Measurements from ENCODE around the gene BTD.

The BTD gene

GRCh38 chr3:15665510-15666150, 64.1 kb downstream of the BTD start:
- no peak for DNase-seq (ENCODE audit: low spot score)

GRCh38 chr3:15666277-15666676, 64.7 kb downstream of the BTD start:
- no peak for DNase-seq (ENCODE audit: low spot score)

- peak; percentile 29 for DNase-seq (ENCODE audit: low spot score)
Measured at GRCh38 chr3:15667484-15667883, 65.9 kb downstream of the BTD start.

GRCh38 chr3:15673536-15673935, 72.0 kb downstream of the BTD start:
- no peak for DNase-seq (ENCODE audit: low spot score)

- DNase-seq (ENCODE audit: low spot score) = peak; percentile 35
Measured at GRCh38 chr3:15676259-15676658, 74.7 kb downstream of the BTD start.

- DNase-seq (ENCODE audit: low spot score) = no peak
Measured at GRCh38 chr3:15679306-15679705, 77.8 kb downstream of the BTD start.

GRCh38 chr3:15681668-15682067, 80.1 kb downstream of the BTD start:
- no peak for DNase-seq (ENCODE audit: low spot score)

GRCh38 chr3:15682561-15683185, 81.1 kb downstream of the BTD start:
- DNase-seq (ENCODE audit: low spot score) = no peak

- DNase-seq (ENCODE audit: low spot score) = no peak
Measured at GRCh38 chr3:15683253-15683652, 81.7 kb downstream of the BTD start.

- peak; percentile 69 for DNase-seq (ENCODE audit: low spot score)
Measured at GRCh38 chr3:15685927-15686326, 84.4 kb downstream of the BTD start.

- no peak for DNase-seq (ENCODE audit: low spot score)
Measured at GRCh38 chr3:15690230-15690629, 88.7 kb downstream of the BTD start.

GRCh38 chr3:15690748-15691147, 89.2 kb downstream of the BTD start:
- no peak for DNase-seq (ENCODE audit: low spot score)

GRCh38 chr3:15693355-15693754, 91.8 kb downstream of the BTD start:
- DNase-seq (ENCODE audit: low spot score) = no peak

GRCh38 chr3:15694628-15695027, 93.1 kb downstream of the BTD start:
- no peak for DNase-seq (ENCODE audit: low spot score)

Measured in activated CD4-positive, alpha-beta T cell treated with anti-CD3 and anti-CD28 coated beads, Interleukin-2, Interleukin-4, amounts not matched to agents 100 ng/mL and 50 ng/mL, durations not matched to agents 16 hours and 8 hours (primary cell).